Stimulated activated CD8-positive, alpha-beta memory T cell treated with anti-CD3 and anti-CD28 coated beads, Interleukin-4, amount 100 ng/mL, for 4 hours (primary cell): ENCODE measurements around the gene HBG2.
"Not testable (repeated sequence)": the region's sequence is repeated elsewhere in the genome, so short reads cannot be mapped to it uniquely, and the experiment has no call there.

ENCODE experiments used
- DNase-seq, 2 donors: peaks; one replicate each; pipeline ENCODE4 v3.0.0-alpha.2; 2020; ENCODE audit warnings: low read depth in 2 of 2, low spot score in 1 of 2

The HBG2 gene

DNA sequence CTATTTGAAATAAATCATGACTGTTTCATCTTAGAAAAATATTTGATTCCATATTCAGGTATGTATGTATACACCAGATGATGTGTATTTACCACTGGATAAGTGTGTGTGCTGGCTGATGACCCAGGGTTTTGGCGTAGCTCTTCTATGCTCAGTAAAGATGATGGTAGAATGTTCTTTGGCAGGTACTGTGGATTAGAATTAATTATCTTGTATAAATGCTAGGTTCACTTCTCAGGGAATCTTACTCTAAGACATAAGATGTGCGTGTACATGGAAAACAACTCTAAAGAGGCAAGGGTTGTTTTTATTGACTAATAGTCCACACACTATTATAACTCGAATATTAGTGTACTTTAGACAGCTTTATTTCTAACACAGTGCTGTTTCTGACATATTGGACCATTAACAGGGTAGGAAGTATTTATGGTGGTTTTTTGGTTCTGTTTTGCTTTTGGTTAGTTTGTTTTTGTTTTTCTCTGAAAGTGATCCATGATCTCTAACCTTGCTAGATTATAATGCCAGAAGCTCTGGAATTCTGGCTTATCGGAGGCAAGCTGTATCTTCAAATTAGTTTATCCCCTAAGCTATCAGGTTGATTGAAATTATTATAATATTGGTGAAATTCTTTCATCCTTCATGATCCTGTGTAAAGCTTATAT, 3.9 kb downstream of the HBG2 start:
- no peak for DNase-seq

DNA sequence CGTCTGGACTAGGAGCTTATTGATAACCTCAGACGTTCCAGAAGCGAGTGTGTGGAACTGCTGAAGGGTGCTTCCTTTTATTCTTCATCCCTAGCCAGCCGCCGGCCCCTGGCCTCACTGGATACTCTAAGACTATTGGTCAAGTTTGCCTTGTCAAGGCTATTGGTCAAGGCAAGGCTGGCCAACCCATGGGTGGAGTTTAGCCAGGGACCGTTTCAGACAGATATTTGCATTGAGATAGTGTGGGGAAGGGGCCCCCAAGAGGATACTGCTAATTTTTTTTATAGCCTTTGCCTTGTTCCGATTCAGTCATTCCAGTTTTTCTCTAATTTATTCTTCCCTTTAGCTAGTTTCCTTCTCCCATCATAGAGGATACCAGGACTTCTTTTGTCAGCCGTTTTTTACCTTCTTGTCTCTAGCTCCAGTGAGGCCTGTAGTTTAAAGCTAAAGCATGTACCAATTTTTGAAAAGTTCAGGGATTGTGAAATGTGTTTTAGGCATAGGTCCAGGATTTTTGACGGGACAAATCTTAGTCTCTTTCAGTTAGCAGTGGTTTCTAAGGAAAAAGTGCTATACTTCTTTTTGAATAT, 4.7 kb downstream of the HBG2 start, which contains the start of gene HBG1:
HBG1 (minus strand) TSS at position 51 of the 590 bp plus-strand sequence. CDS start 53 bp downstream, outside the sequence.
- not testable (repeated sequence) for DNase-seq

DNA sequence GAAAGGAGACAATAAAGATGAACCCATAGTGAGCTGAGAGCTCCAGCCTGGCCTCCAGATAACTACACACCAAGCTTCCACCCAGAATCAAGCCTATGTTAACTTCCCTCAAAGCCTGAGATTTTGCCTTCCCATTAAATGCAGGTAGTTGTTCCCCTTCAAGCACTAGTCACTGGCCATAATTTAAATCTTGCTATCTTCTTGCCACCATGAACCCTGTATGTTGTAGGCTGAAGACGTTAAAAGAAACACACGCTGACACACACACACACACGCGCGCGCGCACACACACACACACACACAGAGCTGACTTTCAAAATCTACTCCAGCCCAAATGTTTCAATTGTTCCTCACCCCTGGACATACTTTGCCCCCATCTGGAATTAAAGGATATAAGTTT, 6.1 kb downstream of the HBG2 start:
- DNase-seq = not testable (repeated sequence)

DNA sequence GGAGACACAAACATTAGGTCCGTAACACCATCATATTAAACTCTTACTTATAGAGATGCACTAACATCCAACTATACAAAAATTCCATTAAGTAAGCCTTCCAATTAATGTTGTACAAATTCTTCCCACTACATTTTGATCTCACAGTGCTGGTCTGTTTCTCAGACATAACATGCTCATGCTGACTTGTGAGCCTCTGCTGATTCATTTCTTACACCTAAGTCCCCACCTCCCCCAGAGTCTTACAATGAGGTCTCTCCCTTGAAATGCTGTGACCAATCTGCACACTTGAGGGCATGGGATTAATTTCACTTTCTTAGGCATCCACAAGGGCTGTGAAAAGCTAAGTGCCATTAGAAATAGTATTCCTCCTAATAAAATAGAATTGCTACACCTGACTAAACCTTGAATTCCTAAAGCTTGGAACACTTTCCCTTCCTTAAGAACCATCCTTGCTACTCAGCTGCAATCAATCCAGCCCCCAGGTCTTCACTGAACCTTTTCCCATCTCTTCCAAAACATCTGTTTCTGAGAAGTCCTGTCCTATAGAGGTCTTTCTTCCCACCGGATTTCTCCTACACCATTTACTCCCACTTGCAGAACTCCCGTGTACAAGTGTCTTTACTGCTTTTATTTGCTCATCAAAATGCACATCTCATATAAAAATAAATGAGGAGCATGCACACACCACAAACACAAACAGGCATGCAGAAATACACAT, 6.9 kb downstream of the HBG2 start:
- no peak for DNase-seq

DNA sequence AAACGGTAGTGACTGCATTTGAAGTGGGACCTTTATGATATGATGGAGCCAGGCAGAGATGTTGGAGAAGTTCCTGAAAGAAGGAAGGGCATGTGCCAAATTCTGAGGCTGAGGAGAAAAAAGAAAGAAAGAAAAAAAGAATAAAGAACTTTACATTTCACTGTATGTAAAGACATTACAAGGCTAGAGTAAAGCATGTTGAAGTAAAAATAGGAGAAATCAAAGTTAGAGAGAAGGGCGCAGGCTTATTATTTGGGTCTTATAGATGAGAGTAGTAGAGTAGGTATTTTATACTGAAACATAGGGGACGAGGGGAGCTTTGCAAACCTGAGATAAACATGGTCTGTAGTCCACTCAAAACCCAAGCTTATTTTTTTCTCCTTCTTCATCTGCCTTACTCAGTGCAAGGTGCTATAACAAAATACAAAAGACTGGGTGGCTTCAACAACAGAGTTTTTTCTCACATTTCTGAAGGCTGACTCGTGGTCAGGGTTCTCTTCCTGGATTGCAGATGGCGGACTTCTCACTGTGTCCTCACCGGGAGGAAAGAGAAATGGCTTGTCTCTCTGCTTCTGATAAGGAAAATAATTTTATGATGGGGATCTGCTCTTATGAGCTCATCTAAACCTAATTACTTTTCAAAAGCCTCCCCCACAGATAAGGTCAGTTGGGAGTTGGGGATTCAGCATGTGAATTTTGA, 7.7 kb downstream of the HBG2 start:
- DNase-seq = no peak

DNA sequence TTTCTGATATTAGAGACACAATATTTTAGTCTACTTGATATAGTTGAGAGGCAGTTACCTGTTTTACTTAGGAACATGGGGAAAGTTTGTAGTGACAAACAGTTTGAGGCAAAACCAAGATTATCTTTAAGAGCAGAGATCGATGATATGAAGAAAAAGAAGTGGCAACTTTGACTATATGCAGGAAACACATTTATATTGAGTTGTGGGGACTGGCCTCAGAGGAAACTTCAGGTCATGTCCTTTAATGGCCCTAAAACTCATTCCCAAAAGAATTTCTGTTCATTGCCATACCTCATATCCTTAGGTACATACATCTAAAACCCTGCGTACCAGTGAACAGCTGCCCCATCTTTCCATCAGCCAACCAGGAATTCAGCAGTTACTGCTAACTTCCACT, 9.4 kb downstream of the HBG2 start:
- no peak for DNase-seq

DNA sequence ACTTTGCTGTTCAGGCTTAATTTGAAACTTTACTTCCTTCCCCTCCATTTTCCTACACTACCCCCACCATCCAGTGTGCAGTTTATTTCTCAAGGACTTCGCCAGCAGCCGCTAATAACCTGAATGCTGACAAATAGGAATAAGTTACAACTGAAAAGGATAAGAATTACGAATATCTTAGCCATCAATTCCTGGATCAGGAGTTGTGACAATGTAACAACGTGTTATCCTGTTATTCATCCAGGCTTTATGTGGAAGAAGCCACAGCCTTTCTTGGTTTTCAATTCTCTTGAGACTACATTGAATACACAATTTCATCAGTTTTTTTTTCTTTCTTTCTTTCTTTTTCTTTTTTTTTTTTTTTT, 10.8 kb downstream of the HBG2 start:
- DNase-seq = no peak

DNA sequence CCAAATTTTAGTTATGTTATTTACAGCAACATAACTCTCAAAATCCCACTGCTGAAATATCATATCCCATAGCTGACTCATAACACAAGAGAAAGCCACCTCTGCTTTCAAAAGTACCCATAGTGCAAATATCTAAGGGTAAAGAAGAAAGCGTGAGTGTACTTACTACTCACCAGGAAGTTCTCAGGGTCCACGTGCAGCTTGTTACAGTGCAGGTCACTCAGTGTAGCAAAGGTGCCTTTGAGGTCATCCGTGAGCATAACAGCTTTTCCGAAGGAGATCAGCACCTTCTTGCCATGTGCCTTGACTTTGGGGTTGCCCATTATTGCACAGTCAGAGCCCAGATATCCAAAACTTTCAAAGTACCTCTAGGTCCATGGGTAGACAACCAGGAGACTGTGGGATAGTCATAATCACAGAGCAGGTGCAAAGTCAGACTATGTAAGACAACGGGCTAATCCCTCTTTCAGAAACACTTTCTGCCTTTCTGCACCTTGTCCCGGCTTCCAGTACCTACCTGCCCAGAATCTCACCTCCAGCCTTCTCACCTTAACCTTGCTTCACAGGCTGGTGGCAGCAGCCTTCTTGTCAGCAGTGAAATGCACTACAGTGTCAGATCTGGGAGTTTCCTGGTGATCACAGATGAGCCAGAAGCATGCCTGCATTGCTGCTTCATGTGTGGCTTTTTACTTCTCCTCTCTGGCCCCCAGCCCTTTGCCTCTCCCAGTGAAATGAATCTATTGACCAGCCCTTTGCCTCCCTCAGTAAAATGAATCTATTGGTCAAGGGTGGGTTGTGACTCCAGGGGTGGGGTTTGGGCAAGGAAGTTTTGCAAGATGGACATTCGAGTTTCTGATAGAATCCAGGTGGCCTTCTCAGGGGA, 11.4 kb downstream of the HBG2 start:
- DNase-seq = no peak

DNA sequence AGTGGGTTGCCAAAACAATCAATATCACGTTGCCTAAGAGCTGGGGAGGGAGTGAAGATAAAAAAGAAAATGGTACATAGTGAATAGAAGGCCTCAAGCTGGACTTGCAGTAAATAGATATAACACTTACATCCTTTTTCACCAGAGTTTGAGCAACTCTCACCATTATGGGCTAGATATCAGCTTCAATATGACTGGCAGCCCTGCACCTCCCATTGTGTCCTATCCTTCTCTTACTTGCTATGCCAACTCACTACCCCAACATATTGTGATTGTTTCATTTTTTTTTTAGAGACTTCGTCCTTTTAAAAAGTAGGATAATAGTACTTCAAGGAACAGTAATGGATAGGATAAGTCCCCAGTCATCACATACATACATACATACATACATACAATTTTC, 12.4 kb downstream of the HBG2 start:
- DNase-seq = no peak

DNA sequence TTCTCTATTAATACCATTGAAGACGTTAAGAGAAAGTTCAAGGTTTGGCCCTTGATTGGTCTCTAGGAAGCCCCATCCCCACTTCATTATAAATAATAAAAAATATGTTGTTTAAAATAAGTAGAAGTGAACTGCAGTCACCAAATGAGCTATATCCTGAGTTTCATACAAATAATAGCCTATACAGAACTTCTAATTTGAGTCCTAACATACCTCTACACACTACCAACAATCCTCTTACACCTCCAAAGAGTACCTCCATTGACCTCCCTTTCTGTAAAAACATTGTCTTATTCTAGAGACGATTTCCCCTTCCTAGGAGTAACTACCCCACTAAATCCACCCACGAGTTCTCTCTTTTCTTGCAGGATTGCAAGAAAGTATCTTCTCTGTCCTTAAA, 13.1 kb downstream of the HBG2 start:
- no peak for DNase-seq

DNA sequence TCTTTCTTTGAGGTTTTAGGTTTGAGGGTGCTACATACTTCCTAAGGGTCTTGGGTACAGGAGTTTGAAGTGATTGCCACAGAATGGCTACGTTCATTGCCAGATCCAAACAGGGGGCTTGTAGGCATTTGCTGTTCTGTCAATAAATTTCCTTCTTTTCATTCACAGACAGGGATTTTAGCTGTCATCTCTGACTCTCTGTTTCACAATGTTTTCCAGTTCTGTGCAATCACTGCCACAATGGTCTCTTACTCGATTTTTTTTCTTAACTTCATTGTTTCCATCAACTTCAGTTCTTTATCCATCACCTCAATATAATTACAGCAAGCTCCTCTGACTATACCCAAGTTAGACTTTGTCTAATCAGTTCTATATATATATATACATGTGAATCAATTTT, 14.1 kb downstream of the HBG2 start:
- no peak for DNase-seq

DNA sequence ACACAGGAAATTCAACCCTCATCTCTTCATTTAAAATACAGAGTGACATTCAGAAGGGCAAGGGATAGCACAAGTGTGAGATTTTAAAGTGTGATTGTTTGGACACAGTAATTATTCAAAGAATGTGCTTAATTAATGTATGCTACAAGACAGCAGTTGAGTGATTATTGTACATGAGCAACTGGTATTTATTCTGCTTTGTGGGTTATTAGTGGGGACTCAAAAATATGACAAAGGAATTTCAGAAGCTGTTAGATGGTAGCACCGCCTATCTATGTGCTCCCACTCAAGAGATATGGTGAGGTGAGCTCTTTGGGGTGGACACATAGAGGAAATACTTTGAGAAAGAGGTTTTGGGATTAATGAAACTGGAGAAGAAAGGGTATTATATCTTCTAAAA, 14.5 kb downstream of the HBG2 start:
- no peak for DNase-seq

DNA sequence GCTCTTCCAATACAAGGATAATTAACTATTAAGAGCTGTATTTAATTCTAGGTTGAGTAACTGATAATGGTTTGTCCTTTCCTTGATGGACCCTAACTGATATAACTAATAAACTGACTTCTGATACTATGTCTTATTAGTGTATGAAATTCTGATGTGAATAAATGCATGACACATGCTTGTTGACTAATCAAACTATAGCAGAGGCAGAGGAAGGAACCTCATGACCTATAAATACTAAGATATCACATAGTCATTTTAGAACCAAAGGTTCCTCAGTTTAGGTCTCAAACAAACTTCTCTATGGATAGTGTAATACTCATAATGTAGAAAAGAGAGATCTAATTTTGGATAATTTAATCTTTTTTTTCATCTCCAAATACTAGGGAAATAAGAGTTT, 15.5 kb downstream of the HBG2 start:
- DNase-seq = no peak

DNA sequence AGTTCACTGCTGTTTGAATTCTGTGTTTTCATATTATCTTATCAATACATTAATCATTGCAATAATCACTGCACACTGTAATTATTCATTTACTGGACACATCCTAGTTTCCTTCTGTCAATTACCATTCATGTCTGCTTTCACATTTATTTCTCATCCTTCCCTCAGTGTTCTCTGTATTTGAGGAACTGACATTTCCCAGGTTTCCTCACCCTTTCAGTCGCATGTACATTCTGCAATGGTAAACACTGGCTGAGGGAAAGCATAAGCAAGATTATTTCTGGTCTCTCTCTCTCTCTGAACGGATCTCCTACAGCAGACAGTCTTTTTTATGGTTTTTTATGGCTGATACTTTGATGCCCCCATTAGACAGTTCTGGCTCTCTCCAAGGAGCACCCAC, 16.1 kb downstream of the HBG2 start:
- DNase-seq = no peak

DNA sequence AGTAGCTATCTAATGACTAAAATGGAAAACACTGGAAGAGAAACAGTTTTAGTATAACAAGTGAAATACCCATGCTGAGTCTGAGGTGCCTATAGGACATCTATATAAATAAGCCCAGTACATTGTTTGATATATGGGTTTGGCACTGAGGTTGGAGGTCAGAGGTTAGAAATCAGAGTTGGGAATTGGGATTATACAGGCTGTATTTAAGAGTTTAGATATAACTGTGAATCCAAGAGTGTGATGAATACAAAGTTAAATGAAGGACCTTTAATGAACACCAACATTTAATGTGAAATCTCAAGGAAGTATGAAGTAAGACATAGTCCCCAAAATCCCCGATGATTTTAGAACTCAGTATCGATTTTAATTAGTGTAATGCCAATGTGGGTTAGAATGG, 17.2 kb downstream of the HBG2 start:
- DNase-seq = no peak

DNA sequence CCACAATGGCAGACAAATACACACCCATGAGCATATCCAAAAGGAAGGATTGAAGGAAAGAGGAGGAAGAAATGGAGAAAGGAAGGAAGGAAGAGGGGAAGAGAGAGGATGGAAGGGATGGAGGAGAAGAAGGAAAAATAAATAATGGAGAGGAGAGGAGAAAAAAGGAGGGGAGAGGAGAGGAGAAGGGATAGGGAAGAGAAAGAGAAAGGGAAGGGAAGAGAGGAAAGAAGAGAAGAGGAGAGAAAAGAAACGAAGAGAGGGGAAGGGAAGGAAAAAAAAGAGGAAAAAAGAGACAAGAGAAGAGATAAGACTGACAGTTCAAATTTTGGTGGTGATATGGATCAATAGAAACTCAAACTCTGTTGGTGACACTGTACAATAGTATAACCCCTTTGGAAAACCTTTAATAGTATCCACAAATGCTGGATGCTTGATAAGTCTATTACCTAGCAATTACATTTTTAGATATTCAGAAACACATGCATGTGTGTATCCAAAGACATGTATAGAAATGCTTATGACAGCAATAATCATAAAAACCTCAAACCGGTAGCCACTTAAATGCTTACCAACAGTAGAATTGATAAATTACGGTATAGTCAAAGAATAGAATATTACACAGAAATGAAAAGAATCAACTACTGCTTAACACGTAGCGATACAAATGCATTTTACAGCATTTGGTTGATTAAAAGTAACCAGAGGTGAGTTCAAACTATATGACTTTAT, 19.1 kb downstream of the HBG2 start:
- DNase-seq = no peak

DNA sequence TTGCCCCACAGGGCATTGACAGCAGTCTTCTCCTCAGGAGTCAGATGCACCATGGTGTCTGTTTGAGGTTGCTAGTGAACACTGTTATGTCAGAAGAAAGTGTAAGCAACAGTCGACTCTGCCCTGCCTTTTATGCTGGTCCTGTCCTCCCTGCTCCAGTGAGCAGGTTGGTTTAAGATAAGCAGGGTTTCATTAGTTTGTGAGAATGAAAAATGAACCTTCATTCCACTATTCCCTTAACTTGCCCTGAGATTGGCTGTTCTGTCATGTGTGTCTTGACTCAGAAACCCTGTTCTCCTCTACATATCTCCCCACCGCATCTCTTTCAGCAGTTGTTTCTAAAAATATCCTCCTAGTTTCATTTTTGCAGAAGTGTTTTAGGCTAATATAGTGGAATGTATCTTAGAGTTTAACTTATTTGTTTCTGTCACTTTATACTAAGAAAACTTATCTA, 20.2 kb downstream of the HBG2 start, which contains the start of gene HBD:
HBD (minus strand) TSS at position 103 of the 454 bp plus-strand sequence; CDS start at position 53, 50 bp downstream.
- no peak for DNase-seq

DNA sequence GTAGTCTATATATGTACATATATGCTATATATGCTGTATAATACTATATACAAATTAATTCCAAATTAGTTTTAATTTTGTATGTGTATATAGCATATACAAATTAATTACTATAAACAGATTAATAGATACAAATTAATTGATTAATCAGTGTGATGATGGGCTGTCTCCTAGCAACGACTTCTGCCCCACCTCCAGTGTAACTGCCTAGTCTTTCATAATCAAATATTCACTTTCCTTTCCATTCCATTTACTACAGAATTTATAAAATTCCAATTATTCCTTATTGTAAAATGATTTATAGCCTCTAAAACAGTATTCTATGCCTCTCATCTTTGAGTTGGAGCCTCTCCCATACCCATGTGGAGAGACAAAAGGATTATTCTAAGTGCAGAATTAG, 21.3 kb downstream of the HBG2 start:
- DNase-seq = no peak

DNA sequence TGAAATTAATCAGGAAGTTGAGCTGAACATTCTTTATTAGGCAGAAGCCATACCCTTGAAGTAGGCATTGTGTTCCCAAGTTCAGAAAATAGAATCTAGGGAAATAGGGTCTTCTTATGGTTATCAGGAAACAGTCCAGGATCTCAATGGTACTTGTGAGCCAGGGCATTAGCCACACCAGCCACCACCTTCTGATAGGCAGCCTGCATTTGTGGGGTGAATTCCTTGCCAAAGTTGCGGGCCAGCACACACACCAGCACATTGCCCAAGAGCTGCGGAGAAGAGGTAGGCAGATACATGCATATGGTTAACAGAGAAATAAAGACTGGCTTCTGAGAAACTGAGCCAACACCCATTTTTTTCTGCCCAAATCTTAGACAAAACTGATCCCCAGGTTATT, 21.8 kb downstream of the HBG2 start:
- no peak for DNase-seq

DNA sequence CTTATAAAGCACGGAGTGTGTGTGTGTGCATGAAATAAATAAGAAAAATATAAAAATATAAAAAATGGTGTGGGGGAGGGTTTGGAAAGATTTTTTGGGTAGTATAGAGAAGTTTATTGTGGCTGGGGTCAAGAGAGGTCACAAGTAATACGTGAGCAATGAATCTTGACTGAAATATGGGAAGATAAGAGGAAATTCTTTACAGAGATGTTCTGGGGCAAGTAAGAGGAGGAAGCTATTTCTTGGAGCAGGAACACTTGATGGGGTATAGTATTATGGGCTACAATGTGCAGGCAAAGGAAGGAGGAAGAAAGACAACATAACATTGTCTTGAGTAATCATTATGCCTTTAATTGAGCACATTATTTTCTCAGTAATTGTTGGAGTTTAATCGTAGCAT, 22.4 kb downstream of the HBG2 start:
- no peak for DNase-seq
